ENCODE results near the gene ZBED2.

DNA sequence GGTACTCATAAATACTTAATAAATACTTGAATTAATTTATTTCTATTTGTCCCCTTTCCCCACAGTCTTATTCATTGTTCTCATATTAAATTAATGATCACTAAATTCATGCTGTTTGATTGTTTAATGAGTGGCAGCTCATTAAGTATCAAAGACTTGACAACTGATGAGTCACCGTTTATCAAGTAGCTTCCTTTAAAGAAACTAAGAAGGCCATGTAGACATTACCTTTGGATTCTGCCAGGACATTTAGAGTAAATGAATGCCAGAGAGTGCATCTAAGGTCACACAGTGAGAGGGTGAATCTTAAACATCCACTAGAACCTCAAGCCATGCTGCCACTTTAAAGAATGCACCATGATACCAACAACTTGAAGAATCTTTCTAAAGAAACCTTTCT lies 23.9 kb downstream of the ZBED2 start:
- TF ChIP-seq, protein P1, sequence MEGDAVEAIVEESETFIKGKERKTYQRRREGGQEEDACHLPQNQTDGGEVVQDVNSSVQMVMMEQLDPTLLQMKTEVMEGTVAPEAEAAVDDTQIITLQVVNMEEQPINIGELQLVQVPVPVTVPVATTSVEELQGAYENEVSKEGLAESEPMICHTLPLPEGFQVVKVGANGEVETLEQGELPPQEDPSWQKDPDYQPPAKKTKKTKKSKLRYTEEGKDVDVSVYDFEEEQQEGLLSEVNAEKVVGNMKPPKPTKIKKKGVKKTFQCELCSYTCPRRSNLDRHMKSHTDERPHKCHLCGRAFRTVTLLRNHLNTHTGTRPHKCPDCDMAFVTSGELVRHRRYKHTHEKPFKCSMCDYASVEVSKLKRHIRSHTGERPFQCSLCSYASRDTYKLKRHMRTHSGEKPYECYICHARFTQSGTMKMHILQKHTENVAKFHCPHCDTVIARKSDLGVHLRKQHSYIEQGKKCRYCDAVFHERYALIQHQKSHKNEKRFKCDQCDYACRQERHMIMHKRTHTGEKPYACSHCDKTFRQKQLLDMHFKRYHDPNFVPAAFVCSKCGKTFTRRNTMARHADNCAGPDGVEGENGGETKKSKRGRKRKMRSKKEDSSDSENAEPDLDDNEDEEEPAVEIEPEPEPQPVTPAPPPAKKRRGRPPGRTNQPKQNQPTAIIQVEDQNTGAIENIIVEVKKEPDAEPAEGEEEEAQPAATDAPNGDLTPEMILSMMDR (IDR thresholded peaks at IDR 0.05): no peak
- no peak for TF ChIP-seq POLR2A (IDR thresholded peaks at IDR 0.05)
